Esophagus muscularis mucosa (tissue), 3 donors: ENCODE results near the gene CYP2U1.

Experiments used
- CTCF ChIP-seq, 3 experiments: fragments of 200-600 bp in 2 of 3; fragments of 450-650 bp in 1 of 3; sonication (generic) in 2 of 3; IDR thresholded peaks; one replicate each; pipeline ENCODE4 v1.5.1; 2017 to 2019; ENCODE audit warnings: antibody characterized with exemption in 3 of 3, mild to moderate bottlenecking in 2 of 3, moderate library complexity in 1 of 3
- POLR2AphosphoS5 ChIP-seq, 2 donors: sonication (generic); formaldehyde crosslinking; IDR thresholded peaks; one replicate each; pipeline ENCODE4 v1.6.1; 2017; ENCODE audit warnings: antibody characterized with exemption in 2 of 2

GRCh38 chr4:107937040-107937439, 5.7 kb downstream of the CYP2U1 start:
- no peak for TF ChIP-seq CTCF (IDR thresholded peaks at IDR 0.05)
- TF ChIP-seq POLR2AphosphoS5 (IDR thresholded peaks at IDR 0.05), result no peak
